ENCODE results near the gene ATP2A1.

The ATP2A1 gene

DNA sequence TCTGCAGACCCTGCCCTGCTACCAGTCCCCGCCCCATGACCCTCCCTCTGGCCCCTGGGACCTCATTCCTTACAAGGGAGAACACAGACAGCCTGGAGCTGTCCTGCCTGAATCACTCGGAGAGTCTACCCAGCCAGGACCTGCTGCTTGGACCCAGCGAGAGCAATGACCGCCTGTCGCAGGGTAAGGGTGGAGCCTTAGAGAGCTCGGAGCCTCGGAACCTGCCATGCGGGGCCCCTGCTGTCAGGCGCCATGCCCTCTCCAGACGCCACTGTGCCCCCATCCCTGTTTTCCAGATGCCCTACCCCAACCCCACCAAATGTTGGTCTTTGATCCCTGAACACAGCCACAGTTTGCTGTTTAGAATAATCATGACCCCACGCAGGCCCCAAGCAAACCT, 9.1 kb upstream of the ATP2A1 start:
- ATAC-seq: no peak
- TF ChIP-seq ZNF8 (CRISPR knock-in tag; IDR thresholded peaks at IDR 0.05): no peak
- no peak for TF ChIP-seq ARNTL (CRISPR knock-in tag; IDR thresholded peaks at IDR 0.05; ENCODE audit: borderline replicate concordance, low read depth)
- TF ChIP-seq ISL1 (CRISPR knock-in tag; IDR thresholded peaks at IDR 0.05): no peak
- no peak for TF ChIP-seq CSDC2 (CRISPR knock-in tag; IDR thresholded peaks at IDR 0.05)
- no peak for TF ChIP-seq TOX (CRISPR knock-in tag; IDR thresholded peaks at IDR 0.05; ENCODE audit: borderline replicate concordance)
- TF ChIP-seq RARB (CRISPR knock-in tag; IDR thresholded peaks at IDR 0.05): no peak
- TF ChIP-seq ZNF565 (CRISPR knock-in tag; conservative IDR thresholded peaks at IDR 0.05; ENCODE audit: low read depth): no peak
- TF ChIP-seq, protein P1, sequence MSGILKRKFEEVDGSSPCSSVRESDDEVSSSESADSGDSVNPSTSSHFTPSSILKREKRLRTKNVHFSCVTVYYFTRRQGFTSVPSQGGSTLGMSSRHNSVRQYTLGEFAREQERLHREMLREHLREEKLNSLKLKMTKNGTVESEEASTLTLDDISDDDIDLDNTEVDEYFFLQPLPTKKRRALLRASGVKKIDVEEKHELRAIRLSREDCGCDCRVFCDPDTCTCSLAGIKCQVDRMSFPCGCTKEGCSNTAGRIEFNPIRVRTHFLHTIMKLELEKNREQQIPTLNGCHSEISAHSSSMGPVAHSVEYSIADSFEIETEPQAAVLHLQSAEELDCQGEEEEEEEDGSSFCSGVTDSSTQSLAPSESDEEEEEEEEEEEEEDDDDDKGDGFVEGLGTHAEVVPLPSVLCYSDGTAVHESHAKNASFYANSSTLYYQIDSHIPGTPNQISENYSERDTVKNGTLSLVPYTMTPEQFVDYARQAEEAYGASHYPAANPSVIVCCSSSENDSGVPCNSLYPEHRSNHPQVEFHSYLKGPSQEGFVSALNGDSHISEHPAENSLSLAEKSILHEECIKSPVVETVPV (CRISPR knock-in tag; IDR thresholded peaks at IDR 0.05): no peak

DNA sequence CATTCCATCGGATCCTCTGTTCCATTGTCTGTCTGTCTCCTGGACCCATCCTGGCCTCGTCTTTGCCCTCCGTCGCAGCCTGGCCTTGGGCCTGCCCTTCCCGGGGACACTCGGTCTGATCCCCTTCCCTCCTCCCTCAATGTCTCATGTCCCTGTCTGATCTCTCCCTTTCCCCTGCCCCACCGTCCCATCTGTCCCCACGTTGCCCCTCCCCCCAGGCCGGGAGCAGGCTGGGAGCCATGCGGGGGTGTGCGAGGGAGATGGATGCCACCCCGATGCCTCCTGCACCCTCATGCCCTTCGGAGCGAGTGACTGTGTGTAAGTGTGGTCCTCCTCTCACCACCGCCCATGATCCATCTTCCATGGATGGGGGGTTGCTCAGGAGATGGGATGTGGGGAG, 5.3 kb upstream of the ATP2A1 start:
- no peak for TF ChIP-seq ESRRG (CRISPR knock-in tag; IDR thresholded peaks at IDR 0.05)
- TF ChIP-seq GLIS3 (CRISPR knock-in tag; IDR thresholded peaks at IDR 0.05): no peak
- TF ChIP-seq ZNF8 (CRISPR knock-in tag; IDR thresholded peaks at IDR 0.05): no peak
- no peak for TF ChIP-seq ISL1 (CRISPR knock-in tag; IDR thresholded peaks at IDR 0.05)
- no peak for TF ChIP-seq ZC3H10 (CRISPR knock-in tag; IDR thresholded peaks at IDR 0.05)
- TF ChIP-seq SNAI2 (CRISPR knock-in tag; IDR thresholded peaks at IDR 0.05): no peak
- no peak for TF ChIP-seq ZNF565 (CRISPR knock-in tag; conservative IDR thresholded peaks at IDR 0.05; ENCODE audit: low read depth)
- TF ChIP-seq, protein P2, sequence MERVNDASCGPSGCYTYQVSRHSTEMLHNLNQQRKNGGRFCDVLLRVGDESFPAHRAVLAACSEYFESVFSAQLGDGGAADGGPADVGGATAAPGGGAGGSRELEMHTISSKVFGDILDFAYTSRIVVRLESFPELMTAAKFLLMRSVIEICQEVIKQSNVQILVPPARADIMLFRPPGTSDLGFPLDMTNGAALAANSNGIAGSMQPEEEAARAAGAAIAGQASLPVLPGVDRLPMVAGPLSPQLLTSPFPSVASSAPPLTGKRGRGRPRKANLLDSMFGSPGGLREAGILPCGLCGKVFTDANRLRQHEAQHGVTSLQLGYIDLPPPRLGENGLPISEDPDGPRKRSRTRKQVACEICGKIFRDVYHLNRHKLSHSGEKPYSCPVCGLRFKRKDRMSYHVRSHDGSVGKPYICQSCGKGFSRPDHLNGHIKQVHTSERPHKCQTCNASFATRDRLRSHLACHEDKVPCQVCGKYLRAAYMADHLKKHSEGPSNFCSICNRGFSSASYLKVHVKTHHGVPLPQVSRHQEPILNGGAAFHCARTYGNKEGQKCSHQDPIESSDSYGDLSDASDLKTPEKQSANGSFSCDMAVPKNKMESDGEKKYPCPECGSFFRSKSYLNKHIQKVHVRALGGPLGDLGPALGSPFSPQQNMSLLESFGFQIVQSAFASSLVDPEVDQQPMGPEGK (CRISPR knock-in tag; IDR thresholded peaks at IDR 0.05; ENCODE audit: borderline replicate concordance): no peak
- TF ChIP-seq, protein P1 (CRISPR knock-in tag; IDR thresholded peaks at IDR 0.05): no peak
- TF ChIP-seq CSDC2 (CRISPR knock-in tag; IDR thresholded peaks at IDR 0.05): no peak
- no peak for TF ChIP-seq RARB (CRISPR knock-in tag; IDR thresholded peaks at IDR 0.05)
- TF ChIP-seq PPARA (CRISPR knock-in tag; IDR thresholded peaks at IDR 0.05; ENCODE audit: borderline replicate concordance): no peak
- no peak for TF ChIP-seq TCF4 (CRISPR knock-in tag; IDR thresholded peaks at IDR 0.05; ENCODE audit: borderline replicate concordance)
- no peak for TF ChIP-seq ZFP30 (CRISPR knock-in tag; IDR thresholded peaks at IDR 0.05)
- TF ChIP-seq TOX (CRISPR knock-in tag; IDR thresholded peaks at IDR 0.05; ENCODE audit: borderline replicate concordance): no peak
- no peak for TF ChIP-seq OSR1 (CRISPR knock-in tag; IDR thresholded peaks at IDR 0.05)
- no peak for TF ChIP-seq ZFP3 (CRISPR knock-in tag; IDR thresholded peaks at IDR 0.05)
- ATAC-seq: no peak

DNA sequence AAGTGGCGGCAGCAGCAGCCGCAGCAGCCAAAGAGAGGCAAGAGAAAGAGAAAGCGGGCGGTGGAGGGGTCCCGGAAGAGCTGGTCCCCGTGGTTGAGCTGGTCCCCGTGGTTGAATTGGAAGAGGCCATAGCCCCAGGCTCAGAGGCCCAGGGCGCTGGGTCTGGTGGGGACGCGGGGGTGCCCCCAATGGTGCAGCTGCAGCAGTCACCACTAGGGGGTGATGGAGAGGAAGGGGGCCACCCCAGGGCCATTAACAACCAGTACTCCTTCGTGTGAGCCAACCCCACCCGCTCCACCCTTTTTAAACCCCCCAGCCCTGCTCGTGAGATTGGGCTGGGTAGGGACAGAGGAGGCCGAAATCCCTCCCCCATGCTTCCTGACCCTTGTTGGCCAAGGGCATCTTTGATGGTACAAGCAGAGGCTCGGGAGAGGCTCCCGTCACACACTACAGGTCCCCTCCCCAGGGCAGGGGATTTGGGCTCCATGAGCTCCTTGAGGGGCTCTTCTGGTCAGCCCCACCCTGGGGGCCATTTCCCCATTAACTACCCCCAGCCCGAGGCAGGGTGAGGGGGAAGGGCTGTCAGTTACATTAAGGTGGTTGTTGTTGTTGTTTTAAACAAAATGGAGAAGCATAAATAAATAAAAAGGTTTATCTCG, 4.6 kb upstream of the ATP2A1 start:
- TF ChIP-seq BACH2 (CRISPR knock-in tag; IDR thresholded peaks at IDR 0.05; ENCODE audit: borderline replicate concordance) (no peak), ZFP3 (CRISPR knock-in tag; IDR thresholded peaks at IDR 0.05) (no peak), ZNF8 (CRISPR knock-in tag; IDR thresholded peaks at IDR 0.05) (no peak)
- ATAC-seq: peak; percentile 64

DNA sequence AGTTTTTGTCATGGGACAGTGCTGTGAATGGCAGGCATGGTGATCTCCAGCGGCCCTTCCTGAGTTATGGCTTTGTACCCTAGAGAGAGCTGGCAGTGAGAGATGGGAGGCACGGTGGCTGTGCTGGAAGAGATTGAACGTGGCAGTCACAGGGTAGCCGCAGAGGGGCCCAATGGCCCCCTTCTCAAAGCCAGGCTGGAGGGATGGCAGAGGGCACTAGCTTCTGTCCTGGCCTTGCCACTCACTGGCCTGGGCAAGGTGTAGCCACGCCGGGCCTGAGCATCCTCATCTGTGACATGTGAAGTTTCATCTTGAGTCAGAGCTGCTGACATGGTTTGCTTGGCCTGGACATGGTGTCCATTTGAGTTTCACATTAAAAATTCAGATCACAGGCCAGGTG, 3.9 kb upstream of the ATP2A1 start:
- no peak for TF ChIP-seq ZC3H10 (CRISPR knock-in tag; IDR thresholded peaks at IDR 0.05)
- TF ChIP-seq RARB (CRISPR knock-in tag; IDR thresholded peaks at IDR 0.05): no peak
- TF ChIP-seq CSDC2 (CRISPR knock-in tag; IDR thresholded peaks at IDR 0.05): no peak
- no peak for TF ChIP-seq ESRRG (CRISPR knock-in tag; IDR thresholded peaks at IDR 0.05)
- TF ChIP-seq ZFP3 (CRISPR knock-in tag; IDR thresholded peaks at IDR 0.05): no peak
- no peak for TF ChIP-seq GLIS3 (CRISPR knock-in tag; IDR thresholded peaks at IDR 0.05)
- TF ChIP-seq ZFP30 (CRISPR knock-in tag; IDR thresholded peaks at IDR 0.05): no peak
- TF ChIP-seq, protein P3, sequence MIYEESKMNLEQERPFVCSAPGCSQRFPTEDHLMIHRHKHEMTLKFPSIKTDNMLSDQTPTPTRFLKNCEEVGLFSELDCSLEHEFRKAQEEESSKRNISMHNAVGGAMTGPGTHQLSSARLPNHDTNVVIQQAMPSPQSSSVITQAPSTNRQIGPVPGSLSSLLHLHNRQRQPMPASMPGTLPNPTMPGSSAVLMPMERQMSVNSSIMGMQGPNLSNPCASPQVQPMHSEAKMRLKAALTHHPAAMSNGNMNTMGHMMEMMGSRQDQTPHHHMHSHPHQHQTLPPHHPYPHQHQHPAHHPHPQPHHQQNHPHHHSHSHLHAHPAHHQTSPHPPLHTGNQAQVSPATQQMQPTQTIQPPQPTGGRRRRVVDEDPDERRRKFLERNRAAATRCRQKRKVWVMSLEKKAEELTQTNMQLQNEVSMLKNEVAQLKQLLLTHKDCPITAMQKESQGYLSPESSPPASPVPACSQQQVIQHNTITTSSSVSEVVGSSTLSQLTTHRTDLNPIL (CRISPR knock-in tag; IDR thresholded peaks at IDR 0.05; ENCODE audit: low read depth): no peak
- no peak for TF ChIP-seq TCF4 (CRISPR knock-in tag; IDR thresholded peaks at IDR 0.05; ENCODE audit: borderline replicate concordance)
- no peak for TF ChIP-seq ZNF565 (CRISPR knock-in tag; conservative IDR thresholded peaks at IDR 0.05; ENCODE audit: low read depth)
- TF ChIP-seq ZNF70 (CRISPR knock-in tag; IDR thresholded peaks at IDR 0.05): no peak
- ATAC-seq: no peak

Data from SK-N-SH treated with all-trans-retinoic acid at 6 μM for 48 hours (cell line).